GM12892 (cell line): ENCODE data around the gene SECTM1.

Experiments used
- POLR2A ChIP-seq: IDR thresholded peaks from 2 replicates; pipeline ENCODE4 v1.6.1; 2011; ENCODE audit warnings: low read depth, low read length, control low read depth
- POLR2AphosphoS5 ChIP-seq: IDR thresholded peaks from 2 replicates; pipeline ENCODE4 v1.6.1; 2011; ENCODE audit warnings: low read depth, low read length, control low read depth
- TAF1 ChIP-seq: IDR thresholded peaks from 2 replicates; pipeline ENCODE4 v1.6.1; 2011; ENCODE audit warnings: low read depth, mild to moderate bottlenecking, control low read depth, low read length, borderline replicate concordance

- no peak for TF ChIP-seq POLR2A
- no peak for TF ChIP-seq TAF1
- no peak for TF ChIP-seq POLR2AphosphoS5
Measured at GRCh38 chr17:82378741-82379021, 45.1 kb upstream of the SECTM1 start.
